H1 (cell line): ENCODE data around the gene RAB11FIP3. TPM values are rescaled to one million over a fixed set of nuclear protein-coding genes. Genes with fewer than 3 reads are reported as not detected.

Source experiments
- CTCF ChIA-PET: fragments of 300-600 bp; sonication (Branson Sonifier 250); formaldehyde crosslinking; loops from one replicate; lab custom pipeline; 2021; ENCODE audit not compliant: partially characterized antibody; lab: Charles Lee
- POLR2A ChIA-PET: fragments of 300-600 bp; sonication (Branson Sonifier 250); formaldehyde crosslinking; loops from one replicate; lab custom pipeline; 2021; ENCODE audit warnings: inconsistent platforms; ENCODE audit not compliant: partially characterized antibody; lab: Charles Lee
- DNase-seq, 2 experiments: peaks; one replicate each; pipeline versions ENCODE4 v3.0.0 to v3.0.0-alpha.2; 2010 to 2022; ENCODE audit warnings: low spot score in 2 of 2, low read depth in 1 of 2, mixed read lengths in 1 of 2
- FAIRE-seq: peaks from 2 replicates; lab custom pipeline; 2011; peaks lifted over from hg19 to GRCh38; lab: Jason Lieb, UNC
- H2AFZ ChIP-seq: 2 replicates; pipeline ENCODE4 v1.8.1; 2012; ENCODE audit warnings: low read length, inconsistent platforms
- H2AK5ac ChIP-seq: 2 replicates; pipeline ENCODE4 v1.6.1; 2013; ENCODE audit warnings: low read depth, low read length
- H2BK120ac ChIP-seq: replicated peaks from 2 replicates; pipeline ENCODE3; 2013; ENCODE audit warnings: low read depth, low read length, inconsistent platforms
- H2BK12ac ChIP-seq: 2 replicates; pipeline ENCODE4 v1.6.1; 2013; ENCODE audit warnings: low read depth, low read length
- H2BK15ac ChIP-seq: 2 replicates; pipeline ENCODE4 v1.6.1; 2013; ENCODE audit warnings: low read length
- H2BK20ac ChIP-seq: 2 replicates; pipeline ENCODE4 v1.6.1; 2013; ENCODE audit warnings: low read length
- H2BK5ac ChIP-seq: 2 replicates; pipeline ENCODE4 v1.6.1; 2013; ENCODE audit warnings: low read depth, low read length
- H3K14ac ChIP-seq: 2 replicates; pipeline ENCODE4 v1.6.1; 2013; ENCODE audit warnings: inconsistent platforms; ENCODE audit not compliant: insufficient read length
- H3K18ac ChIP-seq: 2 replicates; pipeline ENCODE4 v1.6.1; 2013; ENCODE audit warnings: low read length; ENCODE audit errors: extremely low read depth
- H3K23ac ChIP-seq: 2 replicates; pipeline ENCODE4 v1.6.1; 2013; ENCODE audit warnings: inconsistent platforms; ENCODE audit not compliant: insufficient read length
- H3K23me2 ChIP-seq: 2 replicates; pipeline ENCODE4 v1.6.1; 2013; ENCODE audit warnings: low read depth, low read length
- H3K27ac ChIP-seq: 2 replicates; pipeline ENCODE4 v1.6.1; 2011; ENCODE audit warnings: low read depth, low read length, inconsistent platforms
- H3K27me3 ChIP-seq, 4 experiments: replicated peaks in 1 of 4; 1 replicate in 1 of 4; 2 replicates in 3 of 4; pipeline versions ENCODE4 v1.6.1 to v1.8.1; 2011 to 2013; ENCODE audit warnings: low read length in 3 of 4, mild to moderate bottlenecking in 3 of 4, inconsistent platforms in 2 of 4, mixed read lengths in 2 of 4, moderate library complexity in 1 of 4; ENCODE audit not compliant: control insufficient read depth in 3 of 4, insufficient read depth in 3 of 4; ENCODE audit errors: extremely low read depth in 1 of 4
- H3K36me3 ChIP-seq, 4 experiments: 2 replicates each; pipeline versions ENCODE4 v1.6.1 to v1.8.1; 2011 to 2013; ENCODE audit warnings: mild to moderate bottlenecking in 4 of 4, low read length in 3 of 4, moderate library complexity in 2 of 4, control low read depth in 1 of 4, inconsistent platforms in 1 of 4; ENCODE audit not compliant: insufficient read depth in 4 of 4, control insufficient read depth in 2 of 4
- H3K4ac ChIP-seq: replicated peaks from 2 replicates; pipeline ENCODE3; 2013; ENCODE audit warnings: low read length, low read depth, mixed read lengths, inconsistent platforms; ENCODE audit not compliant: insufficient read length
- H3K4me1 ChIP-seq, 4 experiments: replicated peaks in 1 of 4; 1 replicate in 1 of 4; 2 replicates in 3 of 4; pipeline versions ENCODE4 v1.6.1 to v1.8.1; 2011 to 2013; ENCODE audit warnings: low read length in 3 of 4, inconsistent platforms in 2 of 4, mixed read lengths in 1 of 4; ENCODE audit not compliant: insufficient read depth in 4 of 4, control insufficient read depth in 3 of 4
- H3K4me2 ChIP-seq, 2 experiments: 2 replicates each; pipeline versions ENCODE4 v1.6.1 to v1.8.1; 2011 to 2013; ENCODE audit warnings: low read depth in 2 of 2, low read length in 2 of 2, control low read depth in 1 of 2, inconsistent platforms in 1 of 2, mild to moderate bottlenecking in 1 of 2; ENCODE audit not compliant: insufficient read depth in 1 of 2
- H3K4me3 ChIP-seq, 4 experiments: fragments of 200-600, 300-600 bp in 1 of 4; sonication (generic), shearing (Covaris generic), sonication (Bioruptor Twin) in 1 of 4; 2 replicates each; pipeline versions ENCODE4 v1.5.1 to v1.8.1; 2011 to 2016; ENCODE audit warnings: low read length in 4 of 4, low read depth in 3 of 4, control low read depth in 2 of 4, inconsistent platforms in 2 of 4, mild to moderate bottlenecking in 2 of 4, mixed read lengths in 1 of 4, moderate library complexity in 1 of 4; ENCODE audit not compliant: insufficient read depth in 2 of 4; ENCODE audit errors: extremely low read depth in 1 of 4
- H3K56ac ChIP-seq: replicated peaks from 2 replicates; pipeline ENCODE3; 2013; ENCODE audit warnings: low read depth, mild to moderate bottlenecking, mixed read lengths, low read length, inconsistent platforms; ENCODE audit not compliant: insufficient read length
- H3K79me1 ChIP-seq: 2 replicates; pipeline ENCODE4 v1.6.1; 2013; ENCODE audit warnings: low read depth, low read length, control low read depth
- H3K79me2 ChIP-seq, 2 experiments: 2 replicates each; pipeline versions ENCODE4 v1.6.1 to v1.8.1; 2012 to 2013; ENCODE audit warnings: low read length in 2 of 2, mild to moderate bottlenecking in 2 of 2, inconsistent platforms in 1 of 2; ENCODE audit not compliant: insufficient read depth in 2 of 2, control insufficient read depth in 1 of 2
- H3K9ac ChIP-seq, 4 experiments: replicated peaks in 1 of 4; 1 replicate in 1 of 4; 2 replicates in 3 of 4; pipeline versions ENCODE4 v1.6.1 to v1.8.1; 2011 to 2013; ENCODE audit warnings: low read depth in 3 of 4, low read length in 3 of 4, control low read depth in 2 of 4, mild to moderate bottlenecking in 2 of 4, moderate library complexity in 2 of 4, inconsistent platforms in 1 of 4; ENCODE audit errors: extremely low read depth in 1 of 4
- H3K9me3 ChIP-seq, 2 experiments: 2 replicates each; pipeline versions ENCODE4 v1.6.1 to v1.8.1; 2012 to 2013; ENCODE audit warnings: mild to moderate bottlenecking in 2 of 2, moderate library complexity in 2 of 2, control low read depth in 1 of 2, inconsistent platforms in 1 of 2, low read depth in 1 of 2, low read length in 1 of 2, mixed read lengths in 1 of 2; ENCODE audit not compliant: insufficient read depth in 2 of 2
- H4K20me1 ChIP-seq, 2 experiments: replicated peaks in 1 of 2; 2 replicates each; pipeline versions ENCODE3 to v1.8.1; 2011 to 2013; ENCODE audit warnings: inconsistent platforms in 2 of 2, low read length in 2 of 2, mild to moderate bottlenecking in 1 of 2; ENCODE audit not compliant: insufficient read depth in 2 of 2, control insufficient read depth in 1 of 2
- H4K5ac ChIP-seq: 2 replicates; pipeline ENCODE4 v1.6.1; 2013; ENCODE audit warnings: low read length, low read depth, mixed read lengths, inconsistent platforms; ENCODE audit not compliant: insufficient read length
- H4K8ac ChIP-seq: 2 replicates; pipeline ENCODE4 v1.8.0; 2013; ENCODE audit warnings: mild to moderate bottlenecking, moderate library complexity, low read length, inconsistent platforms; ENCODE audit not compliant: insufficient read depth; ENCODE audit errors: extremely low read depth
- H4K91ac ChIP-seq: replicated peaks from 2 replicates; pipeline ENCODE3; 2013; ENCODE audit warnings: low read length, mixed read lengths, inconsistent platforms; ENCODE audit not compliant: insufficient read length
- CREB1 ChIP-seq: IDR thresholded peaks from 2 replicates; pipeline ENCODE4 v1.6.1; 2012; ENCODE audit warnings: inconsistent platforms
- CTBP2 ChIP-seq: IDR thresholded peaks from 2 replicates; pipeline ENCODE4 v1.7.0; 2011; ENCODE audit warnings: borderline replicate concordance, mild to moderate bottlenecking, moderate library complexity, mixed read lengths, low read length; ENCODE audit not compliant: insufficient read depth, insufficient read length
- E2F6 ChIP-seq: IDR thresholded peaks from 2 replicates; pipeline ENCODE4 v1.6.1; 2012; ENCODE audit warnings: inconsistent platforms
- EZH2 ChIP-seq: fragments of 200-600 bp; sonication (generic); IDR thresholded peaks from 2 replicates; pipeline ENCODE4 v1.7.1; 2012; ENCODE audit warnings: low read depth, mild to moderate bottlenecking, moderate library complexity, low read length, inconsistent platforms; ENCODE audit not compliant: severe bottlenecking
- RBBP5 ChIP-seq: IDR thresholded peaks from 2 replicates; pipeline ENCODE4 v1.7.1; 2012; ENCODE audit warnings: low read depth, mild to moderate bottlenecking, inconsistent platforms, low read length, moderate library complexity, borderline replicate concordance
- TAF7 ChIP-seq: optimal IDR thresholded peaks from 2 replicates; pipeline ENCODE3; 2011; ENCODE audit warnings: low read depth, mild to moderate bottlenecking, inconsistent platforms, low read length, moderate library complexity, borderline replicate concordance
- TEAD4 ChIP-seq: IDR thresholded peaks from 2 replicates; pipeline ENCODE4 v1.6.1; 2012; ENCODE audit warnings: low read depth, low read length, inconsistent platforms, mixed read lengths
- USF2 ChIP-seq: IDR thresholded peaks from 2 replicates; pipeline ENCODE4 v1.6.1; 2011; ENCODE audit warnings: low read length, improper control_type of control experiment
- WGBS, 2 experiments: shearing (Covaris generic) in 1 of 2; methylation state at CpG; one replicate each; pipeline versions ENCODE4 v1.1.6 to v1.1.7; 2013 to 2015; ENCODE audit warnings: low lambda C conversion rate in 2 of 2, mixed read lengths in 2 of 2, inconsistent platforms in 1 of 2, low coverage in 1 of 2, missing lambda C conversion rate in 1 of 2; ENCODE audit not compliant: insufficient replicate concordance in 2 of 2, insufficient coverage in 1 of 2, insufficient read length in 1 of 2; ENCODE audit errors: extremely low coverage in 1 of 2, missing lambda C conversion rate in 1 of 2; 5-methylcytosine and 5-hydroxymethylcytosine counted together
- polyA plus RNA-seq, 7 experiments: library from polyadenylated mRNA; depleted of rRNA in 3 of 7; stranded (reverse) in 5 of 7; unstranded in 2 of 7; fragments of >200 nt in 5 of 7; fragments of 200-250 nt in 2 of 7; gene quantifications; 1 replicate in 5 of 7; 2 replicates in 1 of 7; 4 replicates in 1 of 7; pipeline versions ENCODE4 v1.2.1 to v1.2.3, GENCODE V29; 2011 to 2013; ENCODE audit warnings: missing spikeins in 2 of 7, mixed read lengths in 2 of 7
- total RNA-seq: library from RNA; stranded (reverse); fragmentation: NEBNext Ultra II Directional; extraction: Animal tissue kit (Norgen Biotek cat#: 25700); gene quantifications from 2 replicates; pipeline ENCODE4 v1.2.1, GENCODE V29; 2021

RAB11FIP3 gene
- total and polyA plus RNA-seq, 2 of the 8 experiments (the other 6 are each of a cell fraction or from before 2014, with no cell fraction given) = 9.3 to 35.2 TPM

GRCh38 chr16:471353-472198 is 46.1 kb downstream of the RAB11FIP3 start:
- Histone ChIP-seq H3K4me1 (peaks cover 10 to 23% (median 16%) of the 10 kb centered on the region in 4 experiments), H3K27me3 (no peaks in the 10 kb centered on the region), H2BK12ac (peak overlapping the region; percentile 30; the same call in 1 of the 2 replicates), H4K20me1 (peaks cover 0 to 4% of the 10 kb centered on the region in 2 experiments), H3K27ac (peak overlapping the region; percentile 76), H3K23ac (no peak overlapping the region), H2AFZ (no peak overlapping the region), H3K79me2 (no peaks in the 10 kb centered on the region), H3K9me3 (no peaks in the 10 kb centered on the region), H4K91ac (peak overlapping the region; percentile 39), H3K56ac (no peak overlapping the region), H4K8ac (peak overlapping the region; percentile 88; the same call in 1 of the 2 replicates), H2BK5ac (peak overlapping the region; percentile 82; the same call in 1 of the 2 replicates), H4K5ac (no peak overlapping the region), H3K14ac (no peak overlapping the region), H2BK20ac (no peak overlapping the region; the same call in 1 of the 2 replicates), H3K4ac (peak overlapping the region; percentile 27), H2BK15ac (no peak overlapping the region), H2AK5ac (0 out of 2 replicates have a peak overlapping the region, but pooled peaks have one; percentile 16), H3K4me2 (peak overlapping the region; percentile 31 to 56), H3K79me1 (peaks cover 3% of the 10 kb centered on the region; the same call in 1 of the 2 replicates), H3K18ac (peak overlapping the region; percentile 78; the same call in 1 of the 2 replicates), H3K9ac (no peak overlapping the region), H2BK120ac (no peak overlapping the region), H3K36me3 (no peaks in the 10 kb centered on the region), H3K4me3 (peak overlapping the region in 1 of 4 experiments; percentile 25; a peak in 2 of 8 replicates), H3K23me2 (no peaks in the 10 kb centered on the region)
- ChIA-PET CTCF (interaction anchor here (0.7 to 1.7 kb wide), 8 partner anchors 14 to 407 kb away, joined by 3 to 5 read pairs (median 4); no protein-coding TSS in a partner anchor), POLR2A (interaction anchor here (1.0 to 1.5 kb wide), 3 partner anchors 10 to 20 kb away, joined by 3 to 5 read pairs (median 3); no protein-coding TSS in a partner anchor)
- FAIRE-seq (peak; percentile 97), DNase-seq (peak; percentile 64 to 83)
- 51% methylated on average over 32 of the region's 32 CpGs; no CpG with 5 or more reads in 1 of the 2 experiments for WGBS, 2 experiments
- no peak for TF ChIP-seq CTBP2
- no peak for TF ChIP-seq EZH2
- TF ChIP-seq TEAD4 = peak; percentile 21; the same call in 1 of the 2 replicates
- TF ChIP-seq TAF7 = no peak
- TF ChIP-seq E2F6 = no peak
- peak; percentile 82 for TF ChIP-seq CREB1
- no peak; the same call in 1 of the 2 replicates for TF ChIP-seq RBBP5
- TF ChIP-seq USF2 = no peak
